HCT116 (cell line): ENCODE measurements around the gene RAB34.

Source experiments
- CEBPB ChIP-seq: IDR thresholded peaks from 2 replicates; pipeline ENCODE4 v1.6.1; 2012; ENCODE audit warnings: low read depth
- POLR2A ChIP-seq: IDR thresholded peaks from 2 replicates; pipeline ENCODE4 v1.7.0; 2011; ENCODE audit warnings: borderline replicate concordance; ENCODE audit not compliant: insufficient read depth, insufficient read length; ENCODE audit errors: extremely low read depth
- POLR2AphosphoS5 ChIP-seq: IDR thresholded peaks from 2 replicates; pipeline ENCODE4 v1.6.1; 2011; ENCODE audit warnings: mild to moderate bottlenecking, low read depth, low read length, moderate library complexity
- TF ChIP-seq, protein P1 (sequence below), 3 experiments: fragments of 200-600 bp in 1 of 3; sonication (generic) in 1 of 3; IDR thresholded peaks in 2 of 3; conservative IDR thresholded peaks in 1 of 3; 2 replicates each; pipeline ENCODE4 v1.5.1; 2012 to 2017; ENCODE audit warnings: low read depth in 2 of 3, low read length in 2 of 3, antibody characterized with exemption in 1 of 3, borderline replicate concordance in 1 of 3, control low read depth in 1 of 3, mild to moderate bottlenecking in 1 of 3, mixed read lengths in 1 of 3, mixed run types in 1 of 3, moderate library complexity in 1 of 3; ENCODE audit not compliant: insufficient read depth in 1 of 3

DNA sequence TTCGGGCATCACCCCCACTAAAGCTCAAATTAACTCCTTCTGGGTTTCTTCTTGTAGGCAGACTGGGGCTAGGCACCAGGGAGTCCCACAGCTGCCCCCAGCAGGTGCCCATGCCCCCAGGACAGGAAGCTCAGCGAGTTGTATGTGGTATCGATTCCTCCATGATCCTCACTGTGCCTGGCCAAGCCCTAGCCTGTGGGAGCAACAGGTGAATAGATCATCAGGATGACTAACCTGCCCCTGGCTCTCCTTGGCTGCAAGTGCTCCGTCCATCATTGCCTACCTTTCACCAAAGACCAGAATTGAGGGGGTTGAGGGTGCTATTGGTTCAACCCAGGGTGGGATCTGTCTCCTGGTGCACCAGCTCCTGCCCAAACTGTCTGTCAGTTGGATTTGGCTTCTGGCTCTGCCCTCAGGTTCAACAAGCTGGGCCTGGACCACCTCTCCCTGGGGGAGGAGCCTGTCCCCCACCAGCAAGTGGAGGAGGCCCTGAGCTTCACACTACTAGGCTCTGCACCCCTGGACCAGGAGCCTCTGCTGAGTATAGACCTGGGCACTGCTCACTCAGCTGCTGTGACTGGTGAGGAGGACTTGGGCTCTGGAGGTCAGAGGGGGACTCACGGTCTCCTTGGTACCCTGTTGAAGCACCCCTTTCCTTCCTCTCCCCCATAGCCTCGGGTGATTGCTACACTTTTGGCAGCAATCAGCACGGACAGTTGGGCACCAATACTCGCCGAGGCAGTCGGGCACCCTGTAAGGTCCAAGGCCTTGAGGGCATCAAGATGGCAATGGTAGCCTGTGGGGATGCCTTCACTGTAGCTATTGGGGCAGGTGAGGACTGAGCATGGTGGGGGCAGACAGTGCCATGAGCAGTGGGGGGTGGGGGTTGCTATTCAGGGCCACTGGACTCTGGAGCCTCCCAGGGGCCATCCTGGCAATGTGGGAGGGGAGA lies 23.0 kb upstream of the RAB34 start:
- TF ChIP-seq POLR2A: no peak
- TF ChIP-seq POLR2AphosphoS5: no peak
- TF ChIP-seq, protein P1, sequence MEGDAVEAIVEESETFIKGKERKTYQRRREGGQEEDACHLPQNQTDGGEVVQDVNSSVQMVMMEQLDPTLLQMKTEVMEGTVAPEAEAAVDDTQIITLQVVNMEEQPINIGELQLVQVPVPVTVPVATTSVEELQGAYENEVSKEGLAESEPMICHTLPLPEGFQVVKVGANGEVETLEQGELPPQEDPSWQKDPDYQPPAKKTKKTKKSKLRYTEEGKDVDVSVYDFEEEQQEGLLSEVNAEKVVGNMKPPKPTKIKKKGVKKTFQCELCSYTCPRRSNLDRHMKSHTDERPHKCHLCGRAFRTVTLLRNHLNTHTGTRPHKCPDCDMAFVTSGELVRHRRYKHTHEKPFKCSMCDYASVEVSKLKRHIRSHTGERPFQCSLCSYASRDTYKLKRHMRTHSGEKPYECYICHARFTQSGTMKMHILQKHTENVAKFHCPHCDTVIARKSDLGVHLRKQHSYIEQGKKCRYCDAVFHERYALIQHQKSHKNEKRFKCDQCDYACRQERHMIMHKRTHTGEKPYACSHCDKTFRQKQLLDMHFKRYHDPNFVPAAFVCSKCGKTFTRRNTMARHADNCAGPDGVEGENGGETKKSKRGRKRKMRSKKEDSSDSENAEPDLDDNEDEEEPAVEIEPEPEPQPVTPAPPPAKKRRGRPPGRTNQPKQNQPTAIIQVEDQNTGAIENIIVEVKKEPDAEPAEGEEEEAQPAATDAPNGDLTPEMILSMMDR (IDR thresholded peaks at IDR 0.05 in 2 of 3, conservative IDR thresholded peaks at IDR 0.05 in 1 of 3; ENCODE audit: borderline replicate concordance in 1 of 3, insufficient read depth in 1 of 3, low read depth in 2 of 3, low read length in 2 of 3): no peak
- TF ChIP-seq CEBPB: no peak
